Esophagus (tissue), 2 donors: Measurements from ENCODE around the gene GUCY1B1. TPM values are rescaled to one million over a fixed set of nuclear protein-coding genes. Genes with fewer than 3 reads are reported as not detected.

Source experiments
- H3K27ac ChIP-seq, 2 donors: one replicate each; pipeline ENCODE4 v1.5.1; 2013; ENCODE audit warnings: low read depth in 2 of 2, mild to moderate bottlenecking in 2 of 2, inconsistent platforms in 1 of 2, low read length in 1 of 2, moderate library complexity in 1 of 2
- H3K27me3 ChIP-seq, 2 donors: one replicate each; pipeline ENCODE4 v1.6.1; 2013; ENCODE audit warnings: low read length in 2 of 2, control low read depth in 1 of 2, mild to moderate bottlenecking in 1 of 2; ENCODE audit not compliant: insufficient read depth in 2 of 2, control insufficient read depth in 1 of 2
- H3K36me3 ChIP-seq, 2 donors: one replicate each; pipeline ENCODE4 v1.6.1; 2013; ENCODE audit warnings: low read length in 1 of 2; ENCODE audit not compliant: control insufficient read depth in 2 of 2, insufficient read depth in 2 of 2
- H3K4me1 ChIP-seq, 2 donors: one replicate each; pipeline ENCODE4 v1.6.1; 2013; ENCODE audit warnings: low read length in 1 of 2; ENCODE audit not compliant: control insufficient read depth in 2 of 2, insufficient read depth in 2 of 2
- H3K4me3 ChIP-seq, 2 donors: one replicate each; pipeline ENCODE4 v1.5.1; 2013; ENCODE audit warnings: low read length in 2 of 2, mild to moderate bottlenecking in 2 of 2, low read depth in 1 of 2, moderate library complexity in 1 of 2
- H3K9me3 ChIP-seq, 2 donors: one replicate each; pipeline ENCODE4 v1.6.1; 2013; ENCODE audit warnings: mild to moderate bottlenecking in 2 of 2, low read depth in 1 of 2, low read length in 1 of 2, moderate library complexity in 1 of 2; ENCODE audit not compliant: control insufficient read depth in 2 of 2, insufficient read depth in 1 of 2
- WGBS, 2 donors: extraction: QIAGEN DNeasy Blood & Tissue Kit; methylation state at CpG; one replicate each; pipeline ENCODE4 v1.1.7; 2013; 5-methylcytosine and 5-hydroxymethylcytosine counted together
- polyA plus RNA-seq, 2 donors: library from polyadenylated mRNA; stranded (reverse); fragments of 200-250 nt; gene quantifications; one replicate each; pipeline ENCODE4 v1.2.3, GENCODE V29; 2013
- donor health status: healthy with polysubstance abuse.
- donor health status: Bipolar disorder and iron deficiency.

The GUCY1B1 gene
- polyA plus RNA-seq, 2 donors, result 1.7 to 1.8 TPM

GRCh38 chr4:155759372-155760252, 791 bp downstream of the GUCY1B1 start:
- Histone ChIP-seq H3K9me3 (no peaks in the 10 kb centered on the region), H3K27me3 (no peaks in the 10 kb centered on the region), H3K36me3 (no peaks in the 10 kb centered on the region), H3K27ac (peak overlapping the region; percentile 79 to 80), H3K4me3 (peak overlapping the region; percentile 45 to 56), H3K4me1 (peaks cover 0 to 2% of the 10 kb centered on the region in 2 donors)
- WGBS, 2 donors, result 1% methylated on average over 69 to 77 of the region's 77 CpGs

GRCh38 chr4:155761047-155761446, 2.2 kb downstream of the GUCY1B1 start:
- Histone ChIP-seq H3K4me3 (no peak overlapping the region), H3K36me3 (no peaks in the 10 kb centered on the region), H3K4me1 (peaks cover 0 to 2% of the 10 kb centered on the region in 2 donors), H3K27ac (no peak overlapping the region), H3K9me3 (no peaks in the 10 kb centered on the region), H3K27me3 (no peaks in the 10 kb centered on the region)
- 81 to 91% methylated on average over 3 of the region's 3 CpGs for WGBS, 2 donors

- Histone ChIP-seq H3K4me3 (no peak overlapping the region), H3K9me3 (no peaks in the 10 kb centered on the region), H3K27me3 (no peaks in the 10 kb centered on the region), H3K27ac (no peak overlapping the region), H3K4me1 (peaks cover 0 to 2% of the 10 kb centered on the region in 2 donors), H3K36me3 (no peaks in the 10 kb centered on the region)
Observed at GRCh38 chr4:155761916-155762315, 3.1 kb downstream of the GUCY1B1 start.

GRCh38 chr4:155762334-155762733, 3.5 kb downstream of the GUCY1B1 start:
- H3K9me3 ChIP-seq, result no peaks in the 10 kb centered on the region
- H3K36me3 ChIP-seq, result no peaks in the 10 kb centered on the region
- H3K4me1 ChIP-seq, result peaks cover 0 to 2% of the 10 kb centered on the region in 2 donors
- H3K27me3 ChIP-seq, result no peaks in the 10 kb centered on the region
- H3K27ac ChIP-seq, result no peak overlapping the region
- no peak overlapping the region for H3K4me3 ChIP-seq

- Histone ChIP-seq H3K9me3 (no peaks in the 10 kb centered on the region), H3K4me3 (no peak overlapping the region), H3K27ac (no peak overlapping the region), H3K27me3 (no peaks in the 10 kb centered on the region), H3K36me3 (no peaks in the 10 kb centered on the region), H3K4me1 (peaks cover 0 to 2% of the 10 kb centered on the region in 2 donors)
- 68 to 73% methylated on average over 2 of the region's 2 CpGs for WGBS, 2 donors
Observed at GRCh38 chr4:155763551-155763950, 4.7 kb downstream of the GUCY1B1 start.

- 75 to 77% methylated on average over 3 of the region's 3 CpGs for WGBS, 2 donors
- Histone ChIP-seq H3K4me3 (no peak overlapping the region), H3K27ac (no peak overlapping the region)
Observed at GRCh38 chr4:155765149-155765548, 6.3 kb downstream of the GUCY1B1 start.

GRCh38 chr4:155766622-155767021, 7.8 kb downstream of the GUCY1B1 start:
- 67 to 73% methylated on average over 2 of the region's 2 CpGs for WGBS, 2 donors
- no peaks in the 10 kb centered on the region for H3K27me3 ChIP-seq
- no peaks in the 10 kb centered on the region for H3K9me3 ChIP-seq
- no peak overlapping the region for H3K4me3 ChIP-seq
- H3K4me1 ChIP-seq, result no peaks in the 10 kb centered on the region
- H3K36me3 ChIP-seq, result no peaks in the 10 kb centered on the region
- H3K27ac ChIP-seq, result no peak overlapping the region

More at GRCh38 chr4:155765149-155765548, 6.3 kb downstream of the GUCY1B1 start:
- Histone ChIP-seq H3K9me3 (no peaks in the 10 kb centered on the region), H3K27me3 (no peaks in the 10 kb centered on the region), H3K4me1 (no peaks in the 10 kb centered on the region), H3K36me3 (no peaks in the 10 kb centered on the region)

GRCh38 chr4:155768370-155768769, 9.5 kb downstream of the GUCY1B1 start:
- H3K4me3 ChIP-seq, result no peak overlapping the region
- H3K27ac ChIP-seq, result no peak overlapping the region
- H3K36me3 ChIP-seq, result no peaks in the 10 kb centered on the region
- no peaks in the 10 kb centered on the region for H3K27me3 ChIP-seq
- no peaks in the 10 kb centered on the region for H3K9me3 ChIP-seq
- H3K4me1 ChIP-seq, result peaks cover 0 to 2% of the 10 kb centered on the region in 2 donors

- 81 to 84% methylated on average over 2 of the region's 2 CpGs for WGBS, 2 donors
- Histone ChIP-seq H3K9me3 (no peaks in the 10 kb centered on the region), H3K27ac (no peak overlapping the region), H3K36me3 (no peaks in the 10 kb centered on the region), H3K27me3 (no peaks in the 10 kb centered on the region), H3K4me1 (peaks cover 0 to 2% of the 10 kb centered on the region in 2 donors), H3K4me3 (no peak overlapping the region)
Observed at GRCh38 chr4:155769090-155769489, 10.3 kb downstream of the GUCY1B1 start.
